Femur (tissue), 1 donor: Measurements from ENCODE around the gene EIF5.

Experiments
- DNase-seq: peaks from one replicate; pipeline ENCODE4 v3.0.0-alpha.2; 2017

The EIF5 gene

GRCh38 chr14:103333754-103334643 is at the start of gene EIF5:
EIF5 (plus strand) TSS chr14:103334237; CDS start chr14:103335861, 1,624 bp downstream.
- DNase-seq, result peak; percentile 100

- no peak for DNase-seq
Observed at GRCh38 chr14:103284574-103285467, 49.2 kb upstream of the EIF5 start.

- DNase-seq, result no peak
Observed at GRCh38 chr14:103286460-103286859, 47.6 kb upstream of the EIF5 start.

- no peak for DNase-seq
Observed at GRCh38 chr14:103286968-103287850, 46.8 kb upstream of the EIF5 start.

GRCh38 chr14:103288076-103288766 is 45.8 kb upstream of the EIF5 start:
- DNase-seq, result no peak

GRCh38 chr14:103290056-103290455 is 44.0 kb upstream of the EIF5 start:
- DNase-seq, result no peak

GRCh38 chr14:103290494-103290893 is 43.5 kb upstream of the EIF5 start:
- DNase-seq, result no peak

- no peak for DNase-seq
Observed at GRCh38 chr14:103290961-103291360, 43.1 kb upstream of the EIF5 start.

- DNase-seq, result peak; percentile 83
Observed at GRCh38 chr14:103292426-103293374, 41.3 kb upstream of the EIF5 start.

GRCh38 chr14:103293465-103293864 is 40.6 kb upstream of the EIF5 start:
- no peak for DNase-seq

GRCh38 chr14:103294091-103294490 is 39.9 kb upstream of the EIF5 start:
- DNase-seq, result no peak

GRCh38 chr14:103296007-103296406 is 38.0 kb upstream of the EIF5 start:
- DNase-seq, result no peak

- DNase-seq, result no peak
Observed at GRCh38 chr14:103296987-103297386, 37.0 kb upstream of the EIF5 start.

GRCh38 chr14:103298620-103299019 is 35.4 kb upstream of the EIF5 start:
- DNase-seq, result no peak

- no peak for DNase-seq
Observed at GRCh38 chr14:103301512-103302354, 32.3 kb upstream of the EIF5 start.

GRCh38 chr14:103302966-103303365 is 31.1 kb upstream of the EIF5 start:
- no peak for DNase-seq

- no peak for DNase-seq
Observed at GRCh38 chr14:103304706-103305105, 29.3 kb upstream of the EIF5 start.

- DNase-seq, result no peak
Observed at GRCh38 chr14:103308717-103309616, 25.1 kb upstream of the EIF5 start.
